Measurements from ENCODE around the gene CPSF4L.

GRCh38 chr17:73272906-73273218 lies 11.2 kb upstream of the CPSF4L start:
- TF ChIP-seq CTCF (IDR thresholded peaks at IDR 0.05; ENCODE audit: insufficient read depth, low read depth, low read length): no peak
- TF ChIP-seq EZH2 (IDR thresholded peaks at IDR 0.05; ENCODE audit: insufficient read depth, low read length): no peak

Measured in astrocyte (in vitro differentiated cells and primary cell).